IMR-90 (cell line): Measurements from ENCODE around the gene STK10. TPM values are rescaled to one million over a fixed set of nuclear protein-coding genes. Genes with fewer than 3 reads are reported as not detected.

ENCODE experiments used
- ATAC-seq: fragments of 200-7000 bp; cut with Tn5 transposase; 2 replicates; pipeline ENCODE4 v1.9.1; 2020; ENCODE audit warnings: low read depth, mild to moderate bottlenecking, moderate library complexity
- BruUV-seq: library from RNA; stranded (reverse); fragments of 400-500 nt; replicated peaks from 2 replicates; lab custom pipeline; 2021; lab: Mats Ljungman, UMichigan
- CTCF ChIA-PET: fragments of 300-600 bp; formaldehyde crosslinking; extraction: SDS; loops from one replicate; lab custom pipeline; 2021; ENCODE audit warnings: antibody characterized with exemption; lab: Yijun Ruan, JAX
- POLR2A ChIA-PET: fragments of 300-600 bp; sonication (Branson Sonifier 250); formaldehyde crosslinking; loops from one replicate; lab custom pipeline; 2022; ENCODE audit warnings: antibody characterized with exemption; ENCODE audit not compliant: unreplicated experiment; lab: Charles Lee
- DNase-seq: peaks from one replicate; pipeline ENCODE4 v3.0.0; 2013
- H2AFZ ChIP-seq: replicated peaks from 2 replicates; pipeline ENCODE3; 2013; ENCODE audit warnings: low read length, mild to moderate bottlenecking; ENCODE audit not compliant: poor library complexity
- H2AK5ac ChIP-seq: 2 replicates; pipeline ENCODE4 v1.6.1; 2013; ENCODE audit warnings: low read depth, low read length, inconsistent platforms
- H2AK9ac ChIP-seq: replicated peaks from 2 replicates; pipeline ENCODE3; 2013; ENCODE audit warnings: mild to moderate bottlenecking, low read depth, low read length, moderate library complexity; ENCODE audit not compliant: poor library complexity
- H2BK120ac ChIP-seq: 2 replicates; pipeline ENCODE4 v1.6.1; 2013; ENCODE audit warnings: low read depth, low read length, inconsistent platforms
- H2BK15ac ChIP-seq: 3 replicates; pipeline ENCODE4 v1.6.1; 2013; ENCODE audit warnings: low read depth, low read length, inconsistent platforms
- H2BK20ac ChIP-seq: 2 replicates; pipeline ENCODE4 v1.6.1; 2013; ENCODE audit warnings: low read depth, mild to moderate bottlenecking, inconsistent platforms, low read length, moderate library complexity
- H2BK5ac ChIP-seq: 2 replicates; pipeline ENCODE4 v1.6.1; 2013; ENCODE audit warnings: mild to moderate bottlenecking, low read depth, low read length, inconsistent platforms; ENCODE audit not compliant: poor library complexity, severe bottlenecking
- H3K14ac ChIP-seq: replicated peaks from 2 replicates; pipeline ENCODE4 v1.6.1; 2013; ENCODE audit warnings: low read depth, low read length, inconsistent platforms
- H3K18ac ChIP-seq: 2 replicates; pipeline ENCODE4 v1.6.1; 2013; ENCODE audit warnings: low read depth, low read length, control low read depth
- H3K23ac ChIP-seq: 2 replicates; pipeline ENCODE4 v1.6.1; 2013; ENCODE audit warnings: low read depth, low read length, inconsistent platforms
- H3K27ac ChIP-seq: 2 replicates; pipeline ENCODE4 v1.5.1; 2013; ENCODE audit warnings: mild to moderate bottlenecking, control low read depth, low read length; ENCODE audit not compliant: insufficient read depth
- H3K27me3 ChIP-seq: 2 replicates; pipeline ENCODE4 v1.6.1; 2013; ENCODE audit warnings: low read length; ENCODE audit not compliant: control insufficient read depth, insufficient read depth
- H3K36me3 ChIP-seq: 2 replicates; pipeline ENCODE4 v1.6.1; 2013; ENCODE audit warnings: low read length, mixed read lengths; ENCODE audit not compliant: control insufficient read depth, insufficient read depth
- H3K4ac ChIP-seq: 2 replicates; pipeline ENCODE4 v1.6.1; 2013; ENCODE audit warnings: low read depth, low read length, inconsistent platforms
- H3K4me1 ChIP-seq: 2 replicates; pipeline ENCODE4 v1.6.1; 2013; ENCODE audit warnings: low read length, mixed read lengths; ENCODE audit not compliant: control insufficient read depth, insufficient read depth
- H3K4me2 ChIP-seq: 2 replicates; pipeline ENCODE4 v1.6.1; 2013; ENCODE audit warnings: low read depth, mild to moderate bottlenecking, control low read depth, low read length, moderate library complexity
- H3K4me3 ChIP-seq: 2 replicates; pipeline ENCODE4 v1.5.1; 2013; ENCODE audit warnings: low read depth, mild to moderate bottlenecking, control low read depth, low read length, moderate library complexity; ENCODE audit not compliant: insufficient read depth
- H3K56ac ChIP-seq: 2 replicates; pipeline ENCODE4 v1.6.1; 2013; ENCODE audit warnings: low read length, inconsistent platforms; ENCODE audit not compliant: insufficient read depth; ENCODE audit errors: extremely low read depth
- H3K79me1 ChIP-seq, 2 experiments: 2 replicates each; pipeline ENCODE4 v1.6.1; 2013; ENCODE audit warnings: low read length in 2 of 2, inconsistent platforms in 1 of 2, low read depth in 1 of 2
- H3K9ac ChIP-seq: 2 replicates; pipeline ENCODE4 v1.6.1; 2013; ENCODE audit warnings: low read depth, low read length, control low read depth
- H3K9me1 ChIP-seq: 2 replicates; pipeline ENCODE4 v1.6.1; 2013; ENCODE audit warnings: low read length, inconsistent platforms; ENCODE audit not compliant: insufficient read depth
- H3K9me3 ChIP-seq: 2 replicates; pipeline ENCODE4 v1.6.1; 2013; ENCODE audit warnings: low read length; ENCODE audit not compliant: control insufficient read depth, insufficient read depth
- H4K20me1 ChIP-seq: 2 replicates; pipeline ENCODE4 v1.6.1; 2013; ENCODE audit warnings: low read length, inconsistent platforms; ENCODE audit not compliant: insufficient read depth
- H4K5ac ChIP-seq: 2 replicates; pipeline ENCODE4 v1.6.1; 2013; ENCODE audit warnings: mild to moderate bottlenecking, low read depth, low read length, control low read depth
- H4K8ac ChIP-seq, 2 experiments: 2 replicates each; pipeline ENCODE4 v1.6.1; 2013; ENCODE audit warnings: low read depth in 2 of 2, low read length in 2 of 2, control low read depth in 1 of 2, inconsistent platforms in 1 of 2
- H4K91ac ChIP-seq: 2 replicates; pipeline ENCODE4 v1.6.1; 2013; ENCODE audit warnings: low read depth, low read length, inconsistent platforms; ENCODE audit not compliant: insufficient read depth
- BHLHE40 ChIP-seq: fragments of 150-350 bp; IDR thresholded peaks from 2 replicates; pipeline ENCODE4 v1.6.1; 2016; ENCODE audit warnings: mild to moderate bottlenecking, low read depth, low read length
- CEBPB ChIP-seq: IDR thresholded peaks from 2 replicates; pipeline ENCODE4 v1.6.1; 2012; ENCODE audit warnings: low read depth, low read length, improper control_type of control experiment
- CHD1 ChIP-seq: IDR thresholded peaks from 2 replicates; pipeline ENCODE4 v1.6.1; 2012; ENCODE audit warnings: low read depth, low read length, improper control_type of control experiment
- CTCF ChIP-seq: conservative IDR thresholded peaks from 2 replicates; pipeline ENCODE4 v1.5.1; 2012; ENCODE audit warnings: mild to moderate bottlenecking, low read depth, low read length, improper control_type of control experiment
- FOS ChIP-seq: fragments of 150-350 bp; IDR thresholded peaks from 2 replicates; pipeline ENCODE4 v1.6.1; 2016; ENCODE audit warnings: low read depth, low read length
- MAFK ChIP-seq: IDR thresholded peaks from 2 replicates; pipeline ENCODE4 v1.6.1; 2012; ENCODE audit warnings: low read depth, low read length, improper control_type of control experiment
- MAZ ChIP-seq: IDR thresholded peaks from 2 replicates; pipeline ENCODE4 v1.6.1; 2012; ENCODE audit warnings: low read depth, mild to moderate bottlenecking, low read length, improper control_type of control experiment, moderate library complexity, borderline replicate concordance
- MXI1 ChIP-seq: IDR thresholded peaks from 2 replicates; pipeline ENCODE4 v1.6.1; 2012; ENCODE audit warnings: low read depth, mild to moderate bottlenecking, low read length, moderate library complexity, borderline replicate concordance
- POLR2A ChIP-seq: IDR thresholded peaks from 2 replicates; pipeline ENCODE4 v1.6.1; 2012; ENCODE audit warnings: mild to moderate bottlenecking, low read depth, low read length
- RAD21 ChIP-seq: IDR thresholded peaks from 2 replicates; pipeline ENCODE4 v1.6.1; 2012; ENCODE audit warnings: low read length, improper control_type of control experiment
- RFX5 ChIP-seq: IDR thresholded peaks from 2 replicates; pipeline ENCODE4 v1.8.0; 2012; ENCODE audit warnings: low read depth, mild to moderate bottlenecking, low read length, moderate library complexity
- SMC3 ChIP-seq: fragments of 150-350 bp; IDR thresholded peaks from 2 replicates; pipeline ENCODE4 v1.6.1; 2016; ENCODE audit warnings: low read depth, mild to moderate bottlenecking, antibody characterized with exemption, low read length, moderate library complexity
- USF2 ChIP-seq: fragments of 150-350 bp; IDR thresholded peaks from 2 replicates; pipeline ENCODE4 v1.6.1; 2017; ENCODE audit warnings: mild to moderate bottlenecking, antibody characterized with exemption, low read length, low read depth
- WGBS, 2 experiments: methylation state at CpG; one replicate each; pipeline versions ENCODE4 v1.1.5 to v1.1.7; 2013; ENCODE audit warnings: missing lambda C conversion rate in 2 of 2; ENCODE audit not compliant: insufficient read length in 1 of 2; ENCODE audit errors: extremely low coverage in 2 of 2; 5-methylcytosine and 5-hydroxymethylcytosine counted together
- dilution Hi-C: fragments of 300-500 bp; cut with HindIII; formaldehyde crosslinking; loops from one replicate; pipeline ENCODE4 v1.14.3; 2018; ENCODE audit warnings: low sequenced_read_pairs; ENCODE audit not compliant: unreplicated experiment
- in situ Hi-C: fragments of 300-500 bp; cut with MboI; formaldehyde crosslinking; loops from 3 replicates; pipeline ENCODE4 v1.14.3; 2019; ENCODE audit warnings: low sequenced_read_pairs, inconsistent platforms, mixed read lengths
- intact Hi-C: fragments of 100-400 bp; cut with micrococcal nuclease; formaldehyde crosslinking; loops from 2 replicates; pipeline ENCODE4 v1.10.0; 2022
- polyA plus RNA-seq, 3 experiments: library from polyadenylated mRNA; depleted of rRNA; stranded (reverse); fragments of >200 nt; gene quantifications; 2 replicates each; pipeline ENCODE4 v1.2.3, GENCODE V29; 2012; ENCODE audit warnings: low replicate concordance in 1 of 3
- total RNA-seq: library from RNA; depleted of rRNA; stranded (reverse); fragments of >200 nt; gene quantifications from 2 replicates; pipeline ENCODE4 v1.2.3, GENCODE V29; 2012
- TF ChIP-seq, protein P1 (sequence below): fragments of 150-350 bp; IDR thresholded peaks from 2 replicates; pipeline ENCODE4 v1.6.1; 2016; ENCODE audit warnings: low read depth, mild to moderate bottlenecking, low read length, moderate library complexity, borderline replicate concordance

STK10 gene
- total and polyA plus RNA-seq, 2 of the 4 experiments (the other 2 are of a cell fraction) = 15.4 to 18.5 TPM

- Histone ChIP-seq H3K27me3 (no peaks in the 10 kb centered on the region), H2BK120ac (no peak overlapping the region), H2AK5ac (no peak overlapping the region), H3K9ac (no peak overlapping the region), H3K18ac (no peak overlapping the region), H3K56ac (no peak overlapping the region), H3K4me1 (no peaks in the 10 kb centered on the region), H3K4me3 (no peak overlapping the region), H2AK9ac (no peak overlapping the region), H2BK5ac (no peak overlapping the region), H4K8ac (no peak overlapping the region), H3K14ac (no peak overlapping the region), H3K79me1 (no peaks in the 10 kb centered on the region; a peak in 1 of 4 replicates), H4K91ac (no peak overlapping the region), H3K4ac (no peak overlapping the region), H4K20me1 (no peaks in the 10 kb centered on the region), H3K9me3 (no peaks in the 10 kb centered on the region), H2BK20ac (no peak overlapping the region), H2AFZ (no peak overlapping the region), H3K9me1 (0 out of 2 replicates have a peak, but pooled peaks cover 3% of the 10 kb centered on the region), H3K36me3 (peaks cover 47% of the 10 kb centered on the region), H3K4me2 (no peak overlapping the region), H3K27ac (no peak overlapping the region), H3K23ac (no peak overlapping the region), H2BK15ac (no peak overlapping the region), H4K5ac (no peak overlapping the region)
- dilution Hi-C loops (no loop called here), in situ Hi-C loops (no loop called here), intact Hi-C loops (no loop called here)
- ATAC-seq (no peak), DNase-seq (no peak)
- TF ChIP-seq BHLHE40 = no peak
- no peak for TF ChIP-seq MXI1
- no peak for TF ChIP-seq FOS
- TF ChIP-seq POLR2A = no peak
- TF ChIP-seq RFX5 = no peak
- TF ChIP-seq USF2 = no peak
- TF ChIP-seq RAD21 = no peak
- TF ChIP-seq, protein P1, sequence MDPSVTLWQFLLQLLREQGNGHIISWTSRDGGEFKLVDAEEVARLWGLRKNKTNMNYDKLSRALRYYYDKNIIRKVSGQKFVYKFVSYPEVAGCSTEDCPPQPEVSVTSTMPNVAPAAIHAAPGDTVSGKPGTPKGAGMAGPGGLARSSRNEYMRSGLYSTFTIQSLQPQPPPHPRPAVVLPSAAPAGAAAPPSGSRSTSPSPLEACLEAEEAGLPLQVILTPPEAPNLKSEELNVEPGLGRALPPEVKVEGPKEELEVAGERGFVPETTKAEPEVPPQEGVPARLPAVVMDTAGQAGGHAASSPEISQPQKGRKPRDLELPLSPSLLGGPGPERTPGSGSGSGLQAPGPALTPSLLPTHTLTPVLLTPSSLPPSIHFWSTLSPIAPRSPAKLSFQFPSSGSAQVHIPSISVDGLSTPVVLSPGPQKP = no peak
- no peak for TF ChIP-seq CTCF
- TF ChIP-seq SMC3 = no peak
- no peak for TF ChIP-seq MAZ
- TF ChIP-seq CEBPB = no peak
- TF ChIP-seq MAFK = no peak
- no peak for TF ChIP-seq CHD1
- WGBS, 2 experiments = no CpG with 5 or more reads among the region's 3 CpGs
- ChIA-PET POLR2A (no interaction called here), CTCF (interaction anchor here (0.7 to 0.9 kb wide), 2 partner anchors 132 to 215 kb away, joined by 3 to 4 read pairs; partner anchors contain the start of gene STK10)
- BruUV-seq = no TSS peak
Observed at GRCh38 chr5:172055996-172056395, 132.0 kb downstream of the STK10 start.
